Right atrium auricular region (tissue), 2 donors: Measurements from ENCODE around the gene COL28A1. TPM values are rescaled to one million over a fixed set of nuclear protein-coding genes. Genes with fewer than 3 reads are reported as not detected.
"Not testable (repeated sequence)": the region's sequence is repeated elsewhere in the genome, so short reads cannot be mapped to it uniquely, and the experiment has no call there.

Experiments used
- DNase-seq: peaks from one replicate; pipeline ENCODE4 v3.0.0-alpha.2; 2019; ENCODE audit warnings: low spot score
- H3K27ac ChIP-seq, 2 donors: fragments of 200-600 bp; sonication (generic); 1 replicate in 1 of 2; 2 replicates in 1 of 2; pipeline ENCODE4 v1.5.1; 2016 to 2019
- H3K27me3 ChIP-seq, 2 donors: fragments of 200-600 bp; sonication (generic); one replicate each; pipeline versions ENCODE4 v1.5.1 to v1.6.0; 2017 to 2019
- H3K36me3 ChIP-seq: fragments of 200-600 bp; sonication (generic); one replicate; pipeline ENCODE4 v1.5.1; 2016
- H3K4me1 ChIP-seq, 2 donors: fragments of 200-600 bp; sonication (generic); one replicate each; pipeline versions ENCODE4 v1.5.1 to v1.6.0; 2017 to 2019
- H3K4me3 ChIP-seq, 2 donors: fragments of 200-600 bp; sonication (generic); 1 replicate in 1 of 2; 2 replicates in 1 of 2; pipeline ENCODE4 v1.5.1; 2017 to 2019; ENCODE audit warnings: mild to moderate bottlenecking in 1 of 2, moderate library complexity in 1 of 2
- H3K9me3 ChIP-seq, 2 donors: fragments of 200-600 bp; sonication (generic); one replicate each; pipeline ENCODE4 v1.5.1; 2019
- total RNA-seq, 2 donors: library from RNA; depleted of rRNA; stranded (reverse); fragments of >200 nt; gene quantifications; one replicate each; pipeline ENCODE4 v1.1.0, GENCODE V29; 2016
- TF ChIP-seq, protein P1 (sequence below), 2 donors: fragments of 200-600 bp; sonication (generic); IDR thresholded peaks; one replicate each; pipeline ENCODE4 v1.5.1; 2019; ENCODE audit warnings: antibody characterized with exemption in 2 of 2

Gene COL28A1
- total RNA-seq, 2 donors from 2014 or later: 1.5 to 2.3 TPM

DNA sequence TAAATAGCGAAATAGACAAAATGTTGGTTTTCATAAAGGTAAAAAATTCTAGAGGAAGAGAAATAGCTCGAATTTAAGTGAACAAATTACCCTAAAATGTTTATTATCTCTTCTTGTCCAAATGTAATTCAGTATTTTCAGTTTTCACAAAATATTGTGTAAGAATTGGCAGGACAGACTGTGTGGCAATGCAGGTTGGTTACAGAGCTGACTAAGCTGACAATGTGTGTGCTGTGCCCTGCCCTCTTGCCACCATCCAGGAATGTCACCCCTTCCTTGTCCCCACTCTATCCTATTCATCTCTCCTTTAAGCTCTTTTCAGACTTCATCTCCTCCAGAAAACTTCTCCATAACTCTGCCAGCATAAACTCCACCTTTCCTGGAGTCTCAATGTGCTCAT, 46.1 kb downstream of the COL28A1 start:
- Histone ChIP-seq H3K4me1 (no peaks in the 10 kb centered on the region), H3K4me3 (no peak overlapping the region), H3K27ac (no peak overlapping the region), H3K36me3 (no peaks in the 10 kb centered on the region), H3K27me3 (no peaks in the 10 kb centered on the region), H3K9me3 (peaks cover 0 to 22% of the 10 kb centered on the region in 2 donors)
- TF ChIP-seq, protein P1, sequence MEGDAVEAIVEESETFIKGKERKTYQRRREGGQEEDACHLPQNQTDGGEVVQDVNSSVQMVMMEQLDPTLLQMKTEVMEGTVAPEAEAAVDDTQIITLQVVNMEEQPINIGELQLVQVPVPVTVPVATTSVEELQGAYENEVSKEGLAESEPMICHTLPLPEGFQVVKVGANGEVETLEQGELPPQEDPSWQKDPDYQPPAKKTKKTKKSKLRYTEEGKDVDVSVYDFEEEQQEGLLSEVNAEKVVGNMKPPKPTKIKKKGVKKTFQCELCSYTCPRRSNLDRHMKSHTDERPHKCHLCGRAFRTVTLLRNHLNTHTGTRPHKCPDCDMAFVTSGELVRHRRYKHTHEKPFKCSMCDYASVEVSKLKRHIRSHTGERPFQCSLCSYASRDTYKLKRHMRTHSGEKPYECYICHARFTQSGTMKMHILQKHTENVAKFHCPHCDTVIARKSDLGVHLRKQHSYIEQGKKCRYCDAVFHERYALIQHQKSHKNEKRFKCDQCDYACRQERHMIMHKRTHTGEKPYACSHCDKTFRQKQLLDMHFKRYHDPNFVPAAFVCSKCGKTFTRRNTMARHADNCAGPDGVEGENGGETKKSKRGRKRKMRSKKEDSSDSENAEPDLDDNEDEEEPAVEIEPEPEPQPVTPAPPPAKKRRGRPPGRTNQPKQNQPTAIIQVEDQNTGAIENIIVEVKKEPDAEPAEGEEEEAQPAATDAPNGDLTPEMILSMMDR (IDR thresholded peaks at IDR 0.05): no peak
- no peak for DNase-seq

DNA sequence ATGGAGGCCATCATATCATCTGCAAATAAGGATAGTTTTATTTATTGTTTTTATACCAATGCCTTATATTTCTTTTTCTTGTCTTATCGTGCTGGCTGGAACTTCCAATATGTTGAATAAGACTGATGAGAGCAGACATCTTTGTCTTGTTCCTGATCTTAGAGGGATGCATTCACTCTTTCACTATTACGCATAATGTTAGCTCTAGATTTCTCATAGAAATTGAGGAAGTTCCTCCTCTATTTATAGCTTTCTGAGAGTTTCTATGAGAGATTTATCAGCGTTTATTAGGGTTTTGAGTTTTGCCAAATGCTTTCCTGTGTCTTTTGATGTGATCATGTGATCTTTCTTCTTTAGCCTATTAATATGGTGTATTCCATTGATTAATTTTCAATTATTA, 49.3 kb downstream of the COL28A1 start:
- H3K4me1 ChIP-seq: no peaks in the 10 kb centered on the region
- no peak for DNase-seq
- no peak overlapping the region for H3K4me3 ChIP-seq
- no peaks in the 10 kb centered on the region for H3K36me3 ChIP-seq
- no peaks in the 10 kb centered on the region for H3K27me3 ChIP-seq
- H3K27ac ChIP-seq: no peak overlapping the region
- TF ChIP-seq, protein P1 (IDR thresholded peaks at IDR 0.05): no peak
- H3K9me3 ChIP-seq: peaks cover 0 to 27% of the 10 kb centered on the region in 2 donors

DNA sequence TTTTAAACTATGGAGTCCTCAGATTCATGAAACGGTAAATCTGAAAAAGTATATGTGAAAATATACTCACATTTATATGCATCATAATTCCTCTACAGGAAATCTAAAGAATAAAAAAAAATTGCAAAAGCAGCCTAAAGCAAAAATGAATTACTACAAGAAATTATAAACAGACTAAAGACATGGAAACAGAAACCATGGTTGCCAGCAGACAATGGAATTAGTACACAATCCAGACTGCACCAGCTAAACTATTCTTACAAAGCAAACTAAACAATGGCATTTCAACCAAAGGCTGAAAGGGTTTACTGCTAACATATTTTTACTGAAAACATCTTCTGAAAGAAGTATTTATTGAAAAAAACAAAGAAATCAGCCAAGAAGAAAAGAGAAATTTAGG, 51.6 kb downstream of the COL28A1 start:
- no peak overlapping the region for H3K27ac ChIP-seq

DNA sequence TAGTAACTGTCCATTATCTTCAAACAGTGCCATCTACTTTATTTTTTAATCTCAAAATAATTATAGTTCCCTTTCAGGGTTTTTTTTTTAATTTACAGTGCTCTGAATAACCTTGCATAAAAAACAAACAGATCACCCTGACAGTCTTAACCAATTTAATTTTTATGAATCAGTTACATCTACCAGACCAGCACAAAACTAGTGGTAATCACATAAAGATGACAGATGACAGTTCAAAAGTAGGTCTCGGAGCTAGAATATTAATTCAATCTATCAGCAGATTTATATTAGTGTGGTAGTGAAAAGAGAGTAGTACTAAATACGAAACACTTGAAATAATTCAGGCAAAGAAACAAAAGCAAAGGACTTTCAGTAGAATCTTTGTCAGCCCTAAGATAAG, 53.9 kb downstream of the COL28A1 start:
- H3K9me3 ChIP-seq: peaks cover 0 to 16% of the 10 kb centered on the region in 2 donors
- TF ChIP-seq, protein P1 (IDR thresholded peaks at IDR 0.05): no peak
- H3K4me1 ChIP-seq: no peaks in the 10 kb centered on the region
- no peak overlapping the region for H3K4me3 ChIP-seq
- no peak for DNase-seq
- H3K36me3 ChIP-seq: no peaks in the 10 kb centered on the region
- H3K27ac ChIP-seq: no peak overlapping the region
- H3K27me3 ChIP-seq: no peaks in the 10 kb centered on the region

More for the DNA sequence above, 51.6 kb downstream of the COL28A1 start:
- DNase-seq: no peak
- no peaks in the 10 kb centered on the region for H3K36me3 ChIP-seq
- H3K9me3 ChIP-seq: peaks cover 0 to 27% of the 10 kb centered on the region in 2 donors
- TF ChIP-seq, protein P1 (IDR thresholded peaks at IDR 0.05): no peak
- no peaks in the 10 kb centered on the region for H3K4me1 ChIP-seq
- no peak overlapping the region for H3K4me3 ChIP-seq
- H3K27me3 ChIP-seq: no peaks in the 10 kb centered on the region

DNA sequence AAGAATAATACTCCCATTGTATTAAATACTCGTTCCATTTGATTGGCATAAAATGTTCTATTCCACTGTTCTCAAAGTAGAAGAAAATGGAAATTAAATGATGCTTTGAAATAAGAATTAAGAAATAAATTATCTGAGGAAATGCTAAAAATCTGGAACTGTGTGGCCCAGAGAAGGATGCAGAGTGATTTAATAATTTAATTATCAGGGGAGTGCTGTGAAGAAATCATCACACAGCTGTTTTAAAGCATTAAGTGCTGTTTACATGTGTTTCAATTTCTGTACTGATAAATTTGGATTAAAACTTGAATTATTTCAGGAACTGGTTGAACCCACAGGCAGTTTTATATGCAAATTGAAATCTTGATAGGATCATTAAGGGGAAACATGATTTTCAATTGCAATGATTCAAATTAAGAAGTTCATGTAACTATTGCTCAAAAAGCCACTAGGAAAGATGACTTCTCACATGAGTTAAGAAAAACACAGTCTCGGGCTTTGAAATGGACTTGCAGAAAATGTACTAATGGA, 56.3 kb downstream of the COL28A1 start:
- no peak overlapping the region for H3K27ac ChIP-seq
- no peak overlapping the region for H3K4me3 ChIP-seq
- H3K9me3 ChIP-seq: peaks cover 0 to 6% of the 10 kb centered on the region in 2 donors
- TF ChIP-seq, protein P1 (IDR thresholded peaks at IDR 0.05): no peak
- H3K4me1 ChIP-seq: no peaks in the 10 kb centered on the region
- H3K36me3 ChIP-seq: no peaks in the 10 kb centered on the region
- no peak for DNase-seq
- no peaks in the 10 kb centered on the region for H3K27me3 ChIP-seq

DNA sequence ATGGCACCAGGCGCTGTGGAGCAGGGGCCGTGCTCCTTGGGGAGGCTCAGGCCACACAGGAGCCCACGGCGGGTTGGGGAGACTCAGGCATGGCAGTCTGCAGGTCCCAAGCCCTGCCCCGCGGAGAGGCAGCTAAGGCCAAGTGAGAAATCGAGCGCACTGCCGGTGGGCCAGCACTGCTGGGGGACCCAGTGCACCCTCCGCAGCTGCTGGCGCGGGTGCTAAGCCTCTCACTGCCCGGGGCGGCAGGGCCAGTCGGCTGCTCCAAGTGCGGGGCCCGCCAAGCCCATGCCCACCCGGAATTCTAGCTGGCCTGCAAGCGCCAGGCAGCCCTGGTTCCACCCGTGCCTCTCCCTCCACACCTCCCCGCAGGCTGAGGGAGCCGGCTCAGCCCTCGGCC, 57.1 kb downstream of the COL28A1 start:
- TF ChIP-seq, protein P1 (IDR thresholded peaks at IDR 0.05): no peak
- DNase-seq: no peak
- Histone ChIP-seq H3K9me3 (no peaks in the 10 kb centered on the region), H3K4me3 (no peak overlapping the region), H3K27me3 (no peaks in the 10 kb centered on the region), H3K27ac (no peak overlapping the region), H3K36me3 (no peaks in the 10 kb centered on the region), H3K4me1 (no peaks in the 10 kb centered on the region)

DNA sequence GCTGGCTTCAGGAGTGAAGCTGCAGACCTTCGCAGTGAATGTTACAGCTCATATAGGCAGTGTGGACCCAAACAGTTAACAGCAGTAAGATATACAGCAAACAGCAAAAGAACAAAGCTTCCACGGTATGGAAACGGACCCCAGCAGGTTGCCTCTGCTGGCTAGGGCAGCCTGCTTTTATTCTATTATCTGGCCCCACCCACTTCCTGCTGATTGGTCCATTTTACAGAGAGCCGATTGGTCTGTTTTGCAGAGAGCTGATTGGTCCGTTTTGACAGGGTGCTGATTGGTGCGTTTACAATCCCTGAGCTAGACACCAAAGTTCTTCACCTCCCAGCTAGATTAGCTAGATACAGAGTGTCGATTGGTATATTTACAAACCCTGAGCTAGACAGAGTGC, 58.0 kb downstream of the COL28A1 start:
- not testable (repeated sequence) for H3K4me1 ChIP-seq, H3K27ac ChIP-seq, DNase-seq

More for the DNA sequence above, 58.0 kb downstream of the COL28A1 start:
- H3K27me3 ChIP-seq, H3K4me3 ChIP-seq, H3K36me3 ChIP-seq, H3K9me3 ChIP-seq: not testable (repeated sequence)
